ENCODE results near the gene HNRNPA1. TPM values are rescaled to one million over a fixed set of nuclear protein-coding genes. Genes with fewer than 3 reads are reported as not detected.

HNRNPA1 gene
- total and polyA plus RNA-seq, 9 of the 15 experiments (the other 6 are each of a cell fraction or from before 2014, with no cell fraction given): 1,166 to 2,703 (median 1,815) TPM

GRCh38 chr12:54287261-54288157 is 7.0 kb downstream of the HNRNPA1 start (continued):
- no peak for TF ChIP-seq CBX5 (IDR thresholded peaks at IDR 0.05; ENCODE audit: borderline replicate concordance, low read depth)
- peak; percentile 70; the same call in 1 of the 2 replicates for TF ChIP-seq E2F1 (CRISPR knock-in tag; IDR thresholded peaks at IDR 0.05)
- TF ChIP-seq FOXA1 (IDR thresholded peaks at IDR 0.05; ENCODE audit: borderline replicate concordance): no peak
- TF ChIP-seq, protein P1, sequence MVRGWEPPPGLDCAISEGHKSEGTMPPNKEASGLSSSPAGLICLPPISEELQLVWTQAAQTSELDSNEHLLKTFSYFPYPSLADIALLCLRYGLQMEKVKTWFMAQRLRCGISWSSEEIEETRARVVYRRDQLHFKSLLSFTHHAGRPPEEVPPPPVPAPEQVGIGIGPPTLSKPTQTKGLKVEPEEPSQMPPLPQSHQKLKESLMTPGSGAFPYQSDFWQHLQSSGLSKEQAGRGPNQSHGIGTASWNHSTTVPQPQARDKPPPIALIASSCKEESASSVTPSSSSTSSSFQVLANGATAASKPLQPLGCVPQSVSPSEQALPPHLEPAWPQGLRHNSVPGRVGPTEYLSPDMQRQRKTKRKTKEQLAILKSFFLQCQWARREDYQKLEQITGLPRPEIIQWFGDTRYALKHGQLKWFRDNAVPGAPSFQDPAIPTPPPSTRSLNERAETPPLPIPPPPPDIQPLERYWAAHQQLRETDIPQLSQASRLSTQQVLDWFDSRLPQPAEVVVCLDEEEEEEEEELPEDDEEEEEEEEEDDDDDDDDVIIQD (CRISPR knock-in tag; IDR thresholded peaks at IDR 0.05): no peak
- 0 out of 4 replicates have a peak, but pooled peaks of 1 of the 2 experiments have one; percentile 25 for TF ChIP-seq HDAC1 (IDR thresholded peaks at IDR 0.05)
- TF ChIP-seq PHF20 (IDR thresholded peaks at IDR 0.05; ENCODE audit: partially characterized antibody): no peak
- no peak for TF ChIP-seq NFRKB (IDR thresholded peaks at IDR 0.05; ENCODE audit: low read depth)
- no peak for TF ChIP-seq EP400 (IDR thresholded peaks at IDR 0.05)
- TF ChIP-seq ZNF253 (CRISPR knock-in tag; conservative IDR thresholded peaks at IDR 0.05): peak; percentile 49; the same call in 1 of the 2 replicates
- no peak for TF ChIP-seq RBM15 (IDR thresholded peaks at IDR 0.05; ENCODE audit: insufficient read depth, low read length)
- no peak for TF ChIP-seq DNMT1 (IDR thresholded peaks at IDR 0.05)
- TF ChIP-seq KDM2B (CRISPR knock-in tag; IDR thresholded peaks at IDR 0.05): no peak
- no peak for TF ChIP-seq TCF3 (CRISPR knock-in tag; IDR thresholded peaks at IDR 0.05)
- TF ChIP-seq PHF21A (IDR thresholded peaks at IDR 0.05; ENCODE audit: borderline replicate concordance, low read depth): no peak
- no peak for TF ChIP-seq E2F3 (CRISPR knock-in tag; IDR thresholded peaks at IDR 0.05)
- no peak for TF ChIP-seq ZKSCAN3 (CRISPR knock-in tag; IDR thresholded peaks at IDR 0.05)
- no peak for TF ChIP-seq ZNF3 (CRISPR knock-in tag; IDR thresholded peaks at IDR 0.05)
- TF ChIP-seq ZZZ3 (IDR thresholded peaks at IDR 0.05): no peak
- no peak for TF ChIP-seq ZNF282 (CRISPR knock-in tag; IDR thresholded peaks at IDR 0.05)
- peak; percentile 94; the same call in 1 of the 2 replicates for TF ChIP-seq FOXK1 (CRISPR knock-in tag; IDR thresholded peaks at IDR 0.05; ENCODE audit: borderline replicate concordance)
- TF ChIP-seq CC2D1A (IDR thresholded peaks at IDR 0.05): no peak
- no peak for TF ChIP-seq ATF6 (CRISPR knock-in tag; IDR thresholded peaks at IDR 0.05)
- peak; percentile 78; the same call in 1 of the 2 replicates for TF ChIP-seq KLF10 (CRISPR knock-in tag; IDR thresholded peaks at IDR 0.05)
- TF ChIP-seq HCFC1 (IDR thresholded peaks at IDR 0.05; ENCODE audit: low read depth, low read length): no peak
- TF ChIP-seq ZFP36 (IDR thresholded peaks at IDR 0.05; ENCODE audit: low read depth, low read length, partially characterized antibody): no peak
- TF ChIP-seq ZNF23 (CRISPR knock-in tag; IDR thresholded peaks at IDR 0.05): 0 out of 2 replicates have a peak, but pooled peaks have one; percentile 15
- peak; percentile 83 for TF ChIP-seq PML (IDR thresholded peaks at IDR 0.05; ENCODE audit: low read length)

Measured in K562 (cell line).